H1 (cell line): ENCODE results near the gene WASF3.

Experiments
- EGR1 ChIP-seq: IDR thresholded peaks from 2 replicates; pipeline ENCODE4 v1.6.1; 2011; ENCODE audit warnings: low read depth, low read length, borderline replicate concordance
- MAX ChIP-seq: IDR thresholded peaks from 2 replicates; pipeline ENCODE4 v1.6.1; 2012; ENCODE audit warnings: inconsistent platforms
- POLR2A ChIP-seq, 2 experiments: IDR thresholded peaks; 1 replicate in 1 of 2; 2 replicates in 1 of 2; pipeline ENCODE4 v1.6.1; 2011; ENCODE audit warnings: low read depth in 2 of 2, low read length in 2 of 2, mild to moderate bottlenecking in 2 of 2; ENCODE audit errors: control extremely low read depth in 1 of 2
- SRF ChIP-seq: IDR thresholded peaks from 2 replicates; pipeline ENCODE4 v1.6.1; 2011; ENCODE audit warnings: mild to moderate bottlenecking, low read depth, low read length, moderate library complexity
- TEAD4 ChIP-seq: IDR thresholded peaks from 2 replicates; pipeline ENCODE4 v1.6.1; 2012; ENCODE audit warnings: low read depth, low read length, inconsistent platforms, mixed read lengths
- TF ChIP-seq, protein P1 (sequence below), 3 experiments: IDR thresholded peaks; 1 replicate in 2 of 3; 2 replicates in 1 of 3; pipeline versions ENCODE4 v1.5.1 to v1.6.1; 2011; ENCODE audit warnings: low read length in 3 of 3, mild to moderate bottlenecking in 3 of 3, inconsistent platforms in 2 of 3, low read depth in 1 of 3, moderate library complexity in 1 of 3; ENCODE audit not compliant: insufficient read depth in 1 of 3; ENCODE audit errors: control extremely low read depth in 1 of 3

- no peak for TF ChIP-seq EGR1
- TF ChIP-seq SRF, result no peak
- TF ChIP-seq TEAD4, result no peak
- TF ChIP-seq POLR2A (IDR thresholded peaks at IDR 0.05; ENCODE audit: control extremely low read depth in 1 of 2, low read depth in 2 of 2, low read length in 2 of 2), result no peak
- TF ChIP-seq, protein P1, sequence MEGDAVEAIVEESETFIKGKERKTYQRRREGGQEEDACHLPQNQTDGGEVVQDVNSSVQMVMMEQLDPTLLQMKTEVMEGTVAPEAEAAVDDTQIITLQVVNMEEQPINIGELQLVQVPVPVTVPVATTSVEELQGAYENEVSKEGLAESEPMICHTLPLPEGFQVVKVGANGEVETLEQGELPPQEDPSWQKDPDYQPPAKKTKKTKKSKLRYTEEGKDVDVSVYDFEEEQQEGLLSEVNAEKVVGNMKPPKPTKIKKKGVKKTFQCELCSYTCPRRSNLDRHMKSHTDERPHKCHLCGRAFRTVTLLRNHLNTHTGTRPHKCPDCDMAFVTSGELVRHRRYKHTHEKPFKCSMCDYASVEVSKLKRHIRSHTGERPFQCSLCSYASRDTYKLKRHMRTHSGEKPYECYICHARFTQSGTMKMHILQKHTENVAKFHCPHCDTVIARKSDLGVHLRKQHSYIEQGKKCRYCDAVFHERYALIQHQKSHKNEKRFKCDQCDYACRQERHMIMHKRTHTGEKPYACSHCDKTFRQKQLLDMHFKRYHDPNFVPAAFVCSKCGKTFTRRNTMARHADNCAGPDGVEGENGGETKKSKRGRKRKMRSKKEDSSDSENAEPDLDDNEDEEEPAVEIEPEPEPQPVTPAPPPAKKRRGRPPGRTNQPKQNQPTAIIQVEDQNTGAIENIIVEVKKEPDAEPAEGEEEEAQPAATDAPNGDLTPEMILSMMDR (IDR thresholded peaks at IDR 0.05; ENCODE audit: control extremely low read depth in 1 of 3, insufficient read depth in 1 of 3, low read depth in 1 of 3, low read length in 3 of 3), result no peak
- no peak for TF ChIP-seq MAX
Measured at GRCh38 chr13:26618726-26619125, 61.2 kb downstream of the WASF3 start.
